Pancreas (tissue), 10 donors: Measurements from ENCODE around the gene LAMP2. TPM values are rescaled to one million over a fixed set of nuclear protein-coding genes. Genes with fewer than 3 reads are reported as not detected.
"Not testable (repeated sequence)": the region's sequence is repeated elsewhere in the genome, so short reads cannot be mapped to it uniquely, and the experiment has no call there.

Source experiments
- ATAC-seq, 4 donors: fragments of 200-7000 bp; cut with Tn5 transposase; one replicate each; pipeline versions ENCODE4 v1.8.0 to v1.9.1; 2020; ENCODE audit warnings: mild to moderate bottlenecking in 4 of 4, moderate library complexity in 4 of 4
- DNase-seq, 6 donors: peaks; one replicate each; pipeline ENCODE4 v3.0.0-alpha.2; 2020
- FAIRE-seq: peaks from 2 replicates; lab custom pipeline; 2012; peaks lifted over from hg19 to GRCh38; lab: Jason Lieb, UNC
- H3K27ac ChIP-seq, 4 donors: fragments of 200-600 bp; sonication (generic); 1 replicate in 3 of 4; 2 replicates in 1 of 4; pipeline versions ENCODE4 v1.5.0 to v1.8.0; 2020
- H3K27me3 ChIP-seq, 4 donors: fragments of 200-600 bp; one replicate each; pipeline ENCODE4 v1.8.0; 2021
- H3K36me3 ChIP-seq, 3 donors: fragments of 200-600 bp; sonication (generic) in 1 of 3; one replicate each; pipeline versions ENCODE4 v1.5.0 to v1.8.0; 2020 to 2021
- H3K4me1 ChIP-seq, 3 donors: fragments of 200-600 bp; one replicate each; pipeline ENCODE4 v1.8.0; 2021
- H3K4me3 ChIP-seq, 4 donors: fragments of 200-600 bp; sonication (generic) in 2 of 4; one replicate each; pipeline versions ENCODE4 v1.5.0 to v1.8.0; 2020 to 2021
- H3K9me3 ChIP-seq, 4 donors: fragments of 200-600 bp; one replicate each; pipeline ENCODE4 v1.8.0; 2021
- CTCF ChIP-seq, 4 donors: fragments of 200-600 bp; sonication (generic) in 3 of 4; IDR thresholded peaks; one replicate each; pipeline versions ENCODE4 v1.5.0 to v1.8.0; 2021; ENCODE audit warnings: antibody characterized with exemption in 4 of 4
- WGBS, 2 donors: extraction: QIAGEN DNeasy Blood & Tissue Kit; methylation state at CpG; one replicate each; pipeline ENCODE4 v1.1.7; 2013; 5-methylcytosine and 5-hydroxymethylcytosine counted together
- intact Hi-C, 3 donors: fragments of 100-400 bp; cut with DNase I; formaldehyde crosslinking; loops; one replicate each; pipeline versions ENCODE4 v1.11.1 to v1.14.2; 2022
- polyA plus RNA-seq, 2 donors: library from polyadenylated mRNA; stranded (reverse); fragments of 200-250 nt; gene quantifications; one replicate each; pipeline ENCODE4 v1.2.3, GENCODE V29; 2013
- total RNA-seq, 6 donors: library from RNA; stranded (reverse); fragmentation: NEBNext Ultra II Directional in 4 of 6; extraction: Animal tissue kit (Norgen Biotek cat#: 25700) in 4 of 6; gene quantifications; one replicate each; pipeline versions ENCODE4 v1.2.1 to v1.2.4, GENCODE V29; 2021 to 2023
- donor health status: healthy with polysubstance abuse.
- donor health status: DM: no; HTN: no; CAD: no; lungs with moderate emphysema.
- donor health status: DM: no; HTN: no; CAD: no.
- donor health status: control.
- donor health status: control.
- donor health status: Bipolar disorder and iron deficiency.
- donor health status: DM: yes; HTN: yes; CAD: no.
- donor health status: DM: no; HTN: no; CAD: no.
- donor health status: DM: no; HTN: no; CAD: no.
- donor health status: DM: yes; HTN: yes; CAD: no.

The LAMP2 gene
- total and polyA plus RNA-seq, 8 donors = 14.1 to 96.3 (median 41.1) TPM

GRCh38 chrX:120474085-120474484, 5.0 kb upstream of the LAMP2 start:
- 69 to 81% methylated on average over 3 of the region's 3 CpGs for WGBS, 2 donors
- intact Hi-C loops = no loop called here
- Histone ChIP-seq H3K4me1 (no peaks in the 10 kb centered on the region), H3K4me3 (no peak overlapping the region), H3K27me3 (peaks cover 0 to under 1% (median 0%) of the 10 kb centered on the region in 4 donors), H3K36me3 (no peaks in the 10 kb centered on the region), H3K9me3 (no peaks in the 10 kb centered on the region), H3K27ac (no peak overlapping the region)
- no peak for FAIRE-seq
- ATAC-seq = no peak
- no peak for TF ChIP-seq CTCF (IDR thresholded peaks at IDR 0.05)
- DNase-seq = no peak

- H3K27ac ChIP-seq, H3K36me3 ChIP-seq, DNase-seq, H3K9me3 ChIP-seq, ATAC-seq, FAIRE-seq, H3K27me3 ChIP-seq, intact Hi-C loops: not testable (repeated sequence)
- H3K4me1 ChIP-seq = peaks cover 5 to 11% (median 5%) of the 10 kb centered on the region in 3 donors
- peak overlapping the region in 2 of 4 donors; percentile 42 to 53 for H3K4me3 ChIP-seq
- WGBS, 2 donors = 41 to 57% methylated on average over 5 of the region's 5 CpGs
Observed at GRCh38 chrX:120469657-120470056, 561 bp upstream of the LAMP2 start.

- peak overlapping the region; percentile 70 to 94 (median 85) for H3K27ac ChIP-seq
- peaks cover 5 to 17% (median 5%) of the 10 kb centered on the region in 3 donors for H3K4me1 ChIP-seq
- peak overlapping the region; percentile 33 to 53 (median 42) for H3K4me3 ChIP-seq
- H3K9me3 ChIP-seq = no peaks in the 10 kb centered on the region
- FAIRE-seq = no peak
- ATAC-seq = no peak
- DNase-seq = no peak
- H3K36me3 ChIP-seq = no peaks in the 10 kb centered on the region
- no peak for TF ChIP-seq CTCF (IDR thresholded peaks at IDR 0.05)
- intact Hi-C loops = no loop called here
- 0 to 32% methylated on average over 2 of the region's 2 CpGs for WGBS, 2 donors
- no peaks in the 10 kb centered on the region for H3K27me3 ChIP-seq
Observed at GRCh38 chrX:120468479-120468824, 644 bp downstream of the LAMP2 start.

- Histone ChIP-seq H3K4me3 (peak overlapping the region in 3 of 4 donors; percentile 33 to 53 (median 42)), H3K9me3 (no peaks in the 10 kb centered on the region), H3K27ac (peak overlapping the region in 2 of 4 donors; percentile 91 to 94), H3K36me3 (no peaks in the 10 kb centered on the region), H3K27me3 (no peaks in the 10 kb centered on the region), H3K4me1 (peaks cover 5 to 20% (median 5%) of the 10 kb centered on the region in 3 donors)
- DNase-seq (no peak), FAIRE-seq (no peak), ATAC-seq (no peak)
- TF ChIP-seq CTCF (IDR thresholded peaks at IDR 0.05) = no peak
- intact Hi-C loops = no loop called here
- WGBS, 2 donors = 10 to 41% methylated on average over 4 of the region's 4 CpGs
Observed at GRCh38 chrX:120468071-120468470, 1.0 kb downstream of the LAMP2 start.

GRCh38 chrX:120464411-120464810, 4.7 kb downstream of the LAMP2 start:
- Histone ChIP-seq H3K27me3 (no peaks in the 10 kb centered on the region), H3K27ac (no peak overlapping the region), H3K36me3 (no peaks in the 10 kb centered on the region), H3K4me3 (no peak overlapping the region), H3K4me1 (peaks cover 5 to 20% (median 5%) of the 10 kb centered on the region in 3 donors), H3K9me3 (no peaks in the 10 kb centered on the region)
- intact Hi-C loops = no loop called here
- no peak for TF ChIP-seq CTCF (IDR thresholded peaks at IDR 0.05)
- ATAC-seq (no peak), DNase-seq (no peak), FAIRE-seq (no peak)
- WGBS, 2 donors = 76 to 77% methylated on average over 4 of the region's 4 CpGs
